Ishikawa (cell line): Measurements from ENCODE around the gene DCD.

Experiments
- CREB1 ChIP-seq: IDR thresholded peaks from 2 replicates; pipeline ENCODE4 v1.6.1; 2012; ENCODE audit warnings: low read depth
- EGR1 ChIP-seq: IDR thresholded peaks from 2 replicates; pipeline ENCODE4 v1.6.1; 2012
- EP300 ChIP-seq: IDR thresholded peaks from 2 replicates; pipeline ENCODE4 v1.6.1; 2012; ENCODE audit warnings: borderline replicate concordance
- FOXM1 ChIP-seq: IDR thresholded peaks from 2 replicates; pipeline ENCODE4 v1.6.1; 2012; ENCODE audit warnings: low read depth, borderline replicate concordance
- NFIC ChIP-seq: IDR thresholded peaks from 2 replicates; pipeline ENCODE4 v1.6.1; 2012
- RAD21 ChIP-seq: IDR thresholded peaks from 2 replicates; pipeline ENCODE4 v1.6.1; 2012; ENCODE audit warnings: low read depth
- TAF1 ChIP-seq: IDR thresholded peaks from 2 replicates; pipeline ENCODE4 v1.6.1; 2012; ENCODE audit warnings: low read depth, mild to moderate bottlenecking
- TCF12 ChIP-seq: IDR thresholded peaks from 2 replicates; pipeline ENCODE4 v1.6.1; 2012; ENCODE audit warnings: low read depth
- TEAD4 ChIP-seq: IDR thresholded peaks from 2 replicates; pipeline ENCODE4 v1.6.1; 2012
- YY1 ChIP-seq: IDR thresholded peaks from 2 replicates; pipeline ENCODE4 v1.6.1; 2012; ENCODE audit warnings: low read depth
- ZBTB7A ChIP-seq: IDR thresholded peaks from 2 replicates; pipeline ENCODE4 v1.6.1; 2012; ENCODE audit warnings: low read depth
- TF ChIP-seq, protein P1 (sequence below): IDR thresholded peaks from 2 replicates; pipeline ENCODE4 v1.6.1; 2012; ENCODE audit warnings: low read depth, mild to moderate bottlenecking
- TF ChIP-seq, protein P2 (sequence below): IDR thresholded peaks from 2 replicates; pipeline ENCODE4 v1.6.1; 2012

The DCD gene

DNA sequence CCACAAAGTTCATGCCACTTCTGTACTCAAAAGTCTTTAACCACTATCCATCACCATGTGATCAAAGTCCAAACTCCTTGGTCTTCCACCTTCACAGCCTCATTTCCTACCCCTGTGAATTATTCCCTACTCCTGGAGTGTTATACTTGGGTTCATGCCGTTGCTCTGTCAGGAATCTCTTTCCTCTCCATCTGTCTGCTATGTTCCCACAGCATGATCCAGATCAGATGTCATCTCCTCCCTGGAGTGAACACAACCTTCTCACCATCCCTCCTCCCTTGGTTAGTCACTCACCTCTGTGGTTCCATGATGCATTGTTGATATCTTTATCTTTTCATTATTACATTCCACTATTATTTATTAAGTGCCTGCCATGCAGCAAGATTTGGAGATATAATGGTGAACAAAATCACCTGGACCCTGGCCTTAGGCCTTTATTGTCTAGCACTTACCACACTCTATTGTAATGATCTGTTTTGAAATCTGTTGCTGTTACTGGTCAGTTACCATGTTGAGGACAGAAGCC, 35.9 kb downstream of the DCD start:
- TF ChIP-seq TAF1 (no peak), YY1 (no peak), CREB1 (no peak), TEAD4 (no peak), EP300 (no peak), RAD21 (no peak)
- TF ChIP-seq, protein P1, sequence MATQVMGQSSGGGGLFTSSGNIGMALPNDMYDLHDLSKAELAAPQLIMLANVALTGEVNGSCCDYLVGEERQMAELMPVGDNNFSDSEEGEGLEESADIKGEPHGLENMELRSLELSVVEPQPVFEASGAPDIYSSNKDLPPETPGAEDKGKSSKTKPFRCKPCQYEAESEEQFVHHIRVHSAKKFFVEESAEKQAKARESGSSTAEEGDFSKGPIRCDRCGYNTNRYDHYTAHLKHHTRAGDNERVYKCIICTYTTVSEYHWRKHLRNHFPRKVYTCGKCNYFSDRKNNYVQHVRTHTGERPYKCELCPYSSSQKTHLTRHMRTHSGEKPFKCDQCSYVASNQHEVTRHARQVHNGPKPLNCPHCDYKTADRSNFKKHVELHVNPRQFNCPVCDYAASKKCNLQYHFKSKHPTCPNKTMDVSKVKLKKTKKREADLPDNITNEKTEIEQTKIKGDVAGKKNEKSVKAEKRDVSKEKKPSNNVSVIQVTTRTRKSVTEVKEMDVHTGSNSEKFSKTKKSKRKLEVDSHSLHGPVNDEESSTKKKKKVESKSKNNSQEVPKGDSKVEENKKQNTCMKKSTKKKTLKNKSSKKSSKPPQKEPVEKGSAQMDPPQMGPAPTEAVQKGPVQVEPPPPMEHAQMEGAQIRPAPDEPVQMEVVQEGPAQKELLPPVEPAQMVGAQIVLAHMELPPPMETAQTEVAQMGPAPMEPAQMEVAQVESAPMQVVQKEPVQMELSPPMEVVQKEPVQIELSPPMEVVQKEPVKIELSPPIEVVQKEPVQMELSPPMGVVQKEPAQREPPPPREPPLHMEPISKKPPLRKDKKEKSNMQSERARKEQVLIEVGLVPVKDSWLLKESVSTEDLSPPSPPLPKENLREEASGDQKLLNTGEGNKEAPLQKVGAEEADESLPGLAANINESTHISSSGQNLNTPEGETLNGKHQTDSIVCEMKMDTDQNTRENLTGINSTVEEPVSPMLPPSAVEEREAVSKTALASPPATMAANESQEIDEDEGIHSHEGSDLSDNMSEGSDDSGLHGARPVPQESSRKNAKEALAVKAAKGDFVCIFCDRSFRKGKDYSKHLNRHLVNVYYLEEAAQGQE: no peak

DNA sequence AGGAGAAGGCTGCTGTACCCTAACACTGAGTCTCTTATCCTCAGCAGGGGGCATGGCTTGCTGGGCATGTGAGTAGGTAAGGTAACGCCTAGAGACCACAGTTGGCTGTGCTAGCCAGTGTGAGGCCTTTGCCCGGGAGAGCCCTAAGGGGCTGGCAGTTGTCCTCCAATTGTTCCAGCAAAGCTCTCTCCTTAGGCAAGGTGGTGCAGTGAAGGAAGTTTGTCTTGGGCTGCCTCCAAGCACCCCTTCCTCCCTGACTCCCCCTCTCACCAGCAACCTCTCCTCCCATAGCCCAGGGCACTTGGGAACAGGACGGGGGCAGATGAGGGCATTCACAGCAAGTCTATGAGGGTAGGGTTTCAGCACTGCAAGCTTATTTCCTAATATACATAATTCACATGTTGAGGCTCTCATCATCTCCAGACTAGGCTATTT, 36.4 kb downstream of the DCD start:
- no peak for TF ChIP-seq TAF1
- TF ChIP-seq EP300: peak; percentile 53; the same call in 1 of the 2 replicates
- TF ChIP-seq NFIC: 0 out of 2 replicates have a peak, but pooled peaks have one; percentile 12

DNA sequence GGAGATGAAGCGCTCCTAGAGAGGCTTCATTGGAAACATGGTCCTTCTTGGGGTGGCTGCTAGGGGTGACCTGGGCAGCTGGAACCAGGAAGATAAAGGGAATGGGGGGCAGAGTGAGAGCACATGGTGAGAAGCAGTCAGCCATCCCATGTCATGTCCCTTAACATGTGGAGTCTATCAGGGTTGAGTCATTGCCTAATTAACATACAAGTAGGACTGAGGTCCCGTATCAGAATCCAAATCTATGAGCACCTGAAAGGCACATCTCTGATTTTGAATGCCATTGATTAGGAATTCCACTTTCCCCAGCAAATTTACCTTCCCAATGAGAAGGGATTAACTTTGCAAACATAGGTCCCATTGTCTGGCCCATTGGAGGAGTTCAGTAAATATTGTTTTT, 39.4 kb downstream of the DCD start:
- no peak for TF ChIP-seq ZBTB7A

DNA sequence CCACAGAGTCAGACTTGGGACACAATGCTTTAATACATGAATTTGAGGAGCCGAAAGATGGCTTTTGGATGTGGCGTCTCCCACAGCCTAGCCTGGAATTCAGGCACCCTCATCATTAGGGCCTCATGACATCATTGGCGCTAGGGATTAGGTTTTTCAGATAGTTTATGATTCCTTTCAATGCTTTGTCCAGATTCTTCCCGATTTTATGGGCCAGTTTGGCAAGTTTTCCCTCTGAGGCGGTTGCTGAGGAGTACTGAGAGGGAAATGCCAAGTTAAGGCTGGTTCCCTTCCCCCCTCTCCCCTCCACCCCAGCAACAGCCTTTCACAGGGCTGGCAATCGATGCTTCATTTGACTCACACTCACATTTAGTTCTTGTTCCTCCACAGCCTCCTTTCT, 40.0 kb downstream of the DCD start:
- no peak for TF ChIP-seq EGR1
- no peak for TF ChIP-seq YY1
- TF ChIP-seq NFIC: no peak
- no peak for TF ChIP-seq EP300

DNA sequence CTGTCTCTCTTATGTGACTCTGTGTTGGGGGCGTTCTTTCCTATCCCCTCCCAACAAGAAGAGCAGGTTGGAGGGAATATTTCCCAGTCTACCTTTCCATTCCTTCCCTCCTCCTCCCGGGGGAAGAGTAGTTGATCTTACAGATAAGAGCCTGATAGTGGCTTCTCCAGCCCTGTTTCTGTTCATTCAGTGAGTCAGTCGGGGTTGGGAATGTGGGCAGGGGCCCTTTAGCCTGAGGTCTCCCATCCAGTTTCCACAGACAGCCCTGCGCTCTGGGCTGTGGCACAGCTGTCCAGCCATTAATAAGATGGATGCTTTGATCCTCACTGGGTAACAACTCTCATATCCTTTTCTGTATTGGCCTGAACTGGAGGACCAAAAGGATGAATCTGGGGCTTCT, 41.6 kb downstream of the DCD start:
- TF ChIP-seq, protein P1: no peak
- TF ChIP-seq EGR1 (no peak), NFIC (no peak), RAD21 (no peak)
- TF ChIP-seq, protein P2, sequence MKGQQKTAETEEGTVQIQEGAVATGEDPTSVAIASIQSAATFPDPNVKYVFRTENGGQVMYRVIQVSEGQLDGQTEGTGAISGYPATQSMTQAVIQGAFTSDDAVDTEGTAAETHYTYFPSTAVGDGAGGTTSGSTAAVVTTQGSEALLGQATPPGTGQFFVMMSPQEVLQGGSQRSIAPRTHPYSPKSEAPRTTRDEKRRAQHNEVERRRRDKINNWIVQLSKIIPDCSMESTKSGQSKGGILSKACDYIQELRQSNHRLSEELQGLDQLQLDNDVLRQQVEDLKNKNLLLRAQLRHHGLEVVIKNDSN: no peak

DNA sequence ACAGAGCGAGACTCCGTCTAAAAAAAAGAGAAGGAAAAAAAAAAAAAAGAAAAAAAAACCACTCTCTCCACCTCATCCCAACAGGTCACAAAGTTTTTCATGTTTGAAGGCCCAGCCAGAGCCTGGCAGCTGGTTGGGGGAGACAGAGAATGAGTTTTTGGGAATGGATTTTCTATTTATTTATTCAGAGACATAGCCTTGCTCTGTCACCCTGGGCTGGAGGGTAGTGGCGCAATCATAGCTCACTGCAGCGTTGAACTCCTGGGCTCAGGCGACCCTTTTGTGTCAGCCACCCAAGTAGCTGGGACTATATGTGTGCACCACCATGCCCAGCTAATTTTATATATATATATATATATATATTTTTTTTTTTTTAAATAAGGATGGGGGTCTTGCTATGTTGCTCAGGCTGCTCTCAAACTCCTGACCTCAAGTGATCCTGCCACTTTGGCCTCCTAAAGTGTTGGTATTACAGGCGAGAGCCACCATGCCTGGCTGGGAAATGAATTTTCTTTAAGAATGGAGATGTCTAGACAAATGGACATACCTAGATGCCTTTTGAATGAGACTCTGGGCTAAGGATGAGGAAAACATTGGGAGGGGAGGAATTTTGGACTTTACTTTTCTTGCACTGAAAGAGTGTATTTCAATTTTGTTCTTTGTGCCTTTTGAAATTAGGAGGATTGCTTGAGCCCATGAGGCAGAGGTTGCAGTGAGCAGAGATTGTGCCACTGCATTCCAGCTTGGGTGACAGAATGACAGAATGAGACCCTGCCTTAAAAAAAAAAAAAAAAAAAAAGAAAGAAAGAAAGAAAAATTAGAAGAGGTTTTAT, 42.8 kb downstream of the DCD start:
- TF ChIP-seq TAF1 (no peak), TEAD4 (no peak), TCF12 (no peak), EGR1 (no peak), FOXM1 (no peak), CREB1 (no peak), EP300 (no peak), RAD21 (no peak)
- TF ChIP-seq, protein P1: no peak
- TF ChIP-seq, protein P2: no peak
